Measurements from ENCODE around the gene SCARB1. TPM values are rescaled to one million over a fixed set of nuclear protein-coding genes. Genes with fewer than 3 reads are reported as not detected.
A peak's percentile ranks its signal among the peaks of the same experiment; 100 is the strongest.

Gene SCARB1
- total RNA-seq, 1 experiment from 2014 or later, result 4.1 TPM

GRCh38 chr12:124760560-124760959 lies 103.1 kb downstream of the SCARB1 start:
- DNase-seq (ENCODE audit: low read depth), result no peak

DNA sequence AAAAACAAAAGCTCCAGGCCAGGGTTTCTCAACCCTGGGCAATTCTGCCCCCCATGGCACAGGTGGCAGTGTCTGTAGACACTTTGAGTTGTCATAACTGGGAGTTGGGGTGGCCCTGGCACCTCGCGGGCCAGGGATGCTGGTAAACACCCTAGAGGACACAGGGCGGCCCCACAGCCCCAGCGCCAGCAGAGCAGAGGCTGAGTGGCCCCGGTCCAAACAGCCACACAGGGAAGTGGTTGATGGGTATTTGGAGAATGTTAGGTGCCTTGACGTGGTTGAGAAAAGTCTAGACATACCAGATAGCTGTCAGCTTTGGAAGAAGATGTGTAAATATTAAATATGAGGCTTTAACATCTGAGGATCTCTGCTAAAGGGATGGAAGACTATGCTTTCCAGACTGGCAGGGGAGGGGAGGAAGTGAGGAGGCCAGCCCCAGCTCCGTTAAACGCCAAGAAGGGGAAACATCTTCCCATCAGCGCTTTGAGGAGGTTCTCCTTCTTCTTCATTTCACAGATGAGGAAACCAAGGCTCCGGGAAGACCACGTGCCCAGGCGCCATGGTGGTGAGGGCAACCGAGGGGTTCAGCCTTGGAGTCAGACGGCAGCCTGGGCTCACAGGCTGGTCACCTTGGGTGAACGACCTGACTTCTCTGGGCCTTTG lies 103.7 kb downstream of the SCARB1 start:
- no peak for DNase-seq (ENCODE audit: low read depth)

DNA sequence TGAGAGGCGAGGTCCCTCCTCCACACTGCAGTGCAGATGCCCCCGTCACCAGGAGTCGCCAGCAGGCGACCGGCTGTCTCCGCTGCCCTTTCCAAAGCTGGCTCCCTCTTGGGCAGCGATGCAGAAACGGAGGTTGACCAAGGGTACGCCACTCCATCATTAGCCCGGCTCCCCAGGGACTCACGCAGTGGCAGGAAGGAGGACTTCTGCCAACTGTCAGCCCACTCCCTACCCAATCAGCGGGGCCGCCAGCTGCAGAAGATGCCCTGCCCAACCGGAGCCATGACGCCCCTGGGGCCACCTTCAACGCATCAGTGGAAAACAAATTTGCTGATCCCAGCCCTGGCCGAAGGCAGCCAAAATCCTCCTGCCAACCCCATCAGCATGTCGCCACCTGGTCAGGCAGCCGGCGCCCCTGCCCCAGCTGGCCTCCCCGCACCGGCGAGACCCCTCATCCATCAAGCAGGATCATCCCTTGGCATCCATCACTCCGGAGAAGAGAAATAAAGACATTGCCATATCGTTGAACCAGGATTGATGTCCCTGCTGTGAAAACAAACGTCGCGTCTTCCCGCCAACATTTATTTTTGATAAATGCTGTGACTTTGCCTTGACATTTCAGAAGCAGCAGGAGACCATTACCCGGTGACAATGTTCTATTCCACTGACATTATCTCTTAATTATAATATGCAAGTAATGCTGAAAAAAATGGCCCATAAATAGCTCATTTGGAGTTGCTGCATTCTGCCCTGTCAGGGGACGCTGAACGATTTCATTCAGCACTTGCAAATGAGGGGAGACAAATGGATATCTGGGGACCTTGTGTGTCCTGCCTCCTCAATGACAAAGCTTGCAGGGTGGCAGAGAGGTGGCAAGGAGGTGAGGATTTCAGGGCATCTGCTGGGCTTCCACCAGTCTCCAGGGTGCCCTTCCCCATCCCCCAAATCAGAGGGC lies 105.1 kb downstream of the SCARB1 start:
- DNase-seq (ENCODE audit: low read depth), result no peak

DNA sequence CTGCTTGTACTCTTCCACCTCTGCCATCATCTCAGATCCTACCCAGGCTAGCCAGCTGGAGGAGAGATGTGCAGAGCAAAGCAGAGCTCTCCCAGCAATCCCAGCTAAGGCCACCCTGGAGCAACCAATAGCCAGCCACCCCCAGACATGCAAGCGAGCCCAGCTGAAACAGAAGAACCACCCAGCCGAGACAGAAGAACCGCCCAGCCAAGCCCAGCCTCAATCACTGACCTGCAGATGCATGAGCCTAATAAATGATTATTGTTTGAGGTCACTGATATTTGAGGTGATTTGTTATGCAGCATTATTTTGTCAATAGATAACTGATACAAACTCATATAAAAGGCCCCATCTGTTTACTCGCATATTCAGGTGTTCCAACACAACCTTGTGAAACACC lies 106.3 kb downstream of the SCARB1 start:
- no peak for DNase-seq (ENCODE audit: low read depth)

GRCh38 chr12:124756760-124757159 lies 106.9 kb downstream of the SCARB1 start:
- no peak for DNase-seq (ENCODE audit: low read depth)

GRCh38 chr12:124756166-124756565 lies 107.5 kb downstream of the SCARB1 start:
- no peak for DNase-seq (ENCODE audit: low read depth)

- no peak for DNase-seq (ENCODE audit: low read depth)
Measured at GRCh38 chr12:124755801-124756148, 107.9 kb downstream of the SCARB1 start.

GRCh38 chr12:124754949-124755800 lies 108.5 kb downstream of the SCARB1 start:
- DNase-seq (ENCODE audit: low read depth), result no peak

DNA sequence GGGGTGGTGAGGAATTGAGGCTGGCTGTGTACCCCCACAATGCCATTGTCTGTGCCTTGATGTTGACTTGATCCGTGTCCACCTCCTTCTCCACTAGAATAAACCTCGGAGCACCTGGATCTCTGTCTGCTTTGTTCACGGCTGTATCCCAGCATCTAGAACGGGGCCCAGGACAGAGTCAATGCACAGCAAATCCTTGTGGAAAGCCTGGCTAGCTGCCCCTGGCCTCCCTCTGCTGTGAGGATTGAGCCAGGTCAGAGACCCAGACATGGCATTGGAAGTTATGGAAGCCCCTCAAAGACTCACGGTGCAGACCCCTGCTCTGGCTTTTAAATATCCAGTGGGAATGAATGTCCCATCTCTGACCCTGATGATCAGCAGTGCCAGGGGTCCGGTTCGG lies 109.2 kb downstream of the SCARB1 start:
- no peak for DNase-seq (ENCODE audit: low read depth)

GRCh38 chr12:124753993-124754392 lies 109.7 kb downstream of the SCARB1 start:
- no peak for DNase-seq (ENCODE audit: low read depth)

- DNase-seq (ENCODE audit: low read depth), result no peak
Measured at GRCh38 chr12:124753228-124753591, 110.5 kb downstream of the SCARB1 start.

DNA sequence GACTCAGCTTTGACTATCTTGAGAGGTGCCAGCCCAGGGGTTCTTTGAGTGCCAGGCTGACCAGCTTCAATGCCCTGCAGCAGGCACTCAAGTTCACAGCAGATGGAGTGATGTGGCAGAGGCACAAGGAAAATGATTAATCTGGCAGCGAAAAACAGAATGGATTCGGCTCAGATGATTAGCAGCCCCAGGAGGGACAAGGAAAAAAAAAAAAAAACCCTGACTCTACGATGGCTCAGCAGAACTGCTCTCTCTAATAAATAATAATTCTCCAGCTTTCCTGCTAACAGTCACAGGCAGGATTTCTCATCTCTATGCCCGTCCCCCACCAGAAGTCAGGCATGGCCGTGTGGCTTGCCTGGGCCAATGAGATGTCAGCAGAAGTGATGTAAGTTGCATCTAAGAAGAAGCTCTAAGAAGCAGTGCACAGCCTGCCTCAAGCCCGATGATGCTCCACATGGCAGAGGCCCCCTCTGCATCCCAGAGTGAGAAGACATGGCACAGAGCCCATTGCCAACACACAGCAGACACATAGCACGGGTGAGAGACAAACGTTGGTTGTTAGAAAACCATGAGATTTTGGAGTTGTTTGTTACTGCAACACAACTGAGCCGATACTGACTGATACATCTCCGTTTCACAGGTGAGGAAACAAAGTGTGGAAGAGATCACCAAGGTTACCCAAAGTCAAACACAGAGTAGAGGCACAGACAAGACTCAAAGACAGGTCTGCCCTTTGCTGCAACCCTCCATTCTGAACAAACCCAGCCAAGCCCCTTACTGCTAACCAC lies 111.0 kb downstream of the SCARB1 start:
- DNase-seq (ENCODE audit: low read depth), result no peak

DNA sequence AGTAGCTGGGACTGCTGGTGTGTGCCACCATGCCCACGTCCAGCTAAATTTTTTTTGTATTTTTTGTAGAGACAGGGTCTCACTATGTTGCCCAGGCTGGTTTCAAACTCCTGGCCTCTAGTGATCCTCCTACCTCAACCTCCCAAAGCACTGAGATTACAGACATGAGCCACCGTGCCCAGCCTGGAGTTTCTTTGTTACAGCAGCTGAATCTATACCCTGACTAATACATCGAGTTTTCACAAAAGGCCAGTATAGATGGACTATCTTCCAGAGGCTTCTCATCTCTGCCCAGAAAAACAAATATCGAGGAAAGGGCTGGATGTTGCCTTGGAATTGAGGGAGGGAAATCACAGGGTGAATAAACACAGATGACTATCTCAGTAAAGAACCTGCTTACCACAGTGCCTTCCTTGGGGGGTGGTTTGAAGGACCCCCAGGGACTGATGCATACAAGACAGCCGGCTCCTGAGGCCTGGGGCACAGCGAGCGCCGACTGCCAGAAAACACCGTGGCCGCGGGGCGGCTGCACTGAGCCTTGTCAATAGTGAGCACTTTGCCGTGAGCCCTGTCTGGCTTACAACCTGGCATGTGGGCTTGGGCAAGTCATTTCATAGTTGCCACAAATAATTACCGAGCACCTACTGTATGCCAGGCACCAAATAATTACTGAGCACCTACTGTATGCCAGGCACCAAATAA lies 111.9 kb downstream of the SCARB1 start:
- no peak for DNase-seq (ENCODE audit: low read depth)

GRCh38 chr12:124750787-124751471 lies 112.7 kb downstream of the SCARB1 start:
- peak; percentile 54 for DNase-seq (ENCODE audit: low read depth)

GRCh38 chr12:124750149-124750656 lies 113.5 kb downstream of the SCARB1 start:
- no peak for DNase-seq (ENCODE audit: low read depth)

DNA sequence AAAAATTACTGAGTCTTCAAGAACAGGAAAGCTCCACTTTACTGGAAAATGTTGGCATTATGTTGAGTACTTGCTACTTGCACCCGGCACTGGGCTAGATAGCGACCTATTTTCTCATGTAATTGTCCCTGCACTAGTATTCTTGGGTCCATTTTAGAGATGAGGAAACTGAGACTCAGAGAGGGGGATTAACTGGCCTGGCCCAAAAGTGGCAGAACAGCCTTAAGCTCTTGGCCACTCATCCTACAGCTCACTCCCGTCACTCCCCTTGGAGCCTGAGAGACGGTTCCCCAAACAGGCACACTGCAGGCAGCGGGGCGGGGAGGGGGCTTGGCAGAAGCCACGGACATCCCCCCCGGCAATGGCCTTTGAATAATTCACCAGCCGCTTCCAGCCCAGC lies 113.9 kb downstream of the SCARB1 start:
- no peak for DNase-seq (ENCODE audit: low read depth)

- DNase-seq (ENCODE audit: low read depth), result peak; percentile 88
Measured at GRCh38 chr12:124747426-124748161, 116.1 kb downstream of the SCARB1 start.

GRCh38 chr12:124746649-124747425 lies 116.8 kb downstream of the SCARB1 start:
- no peak for DNase-seq (ENCODE audit: low read depth)
